Activated naive CD4-positive, alpha-beta T cell treated with anti-CD3 and anti-CD28 coated beads for 36 hours (primary cell): Measurements from ENCODE around the gene FER1L5. TPM values are rescaled to one million over a fixed set of nuclear protein-coding genes. Genes with fewer than 3 reads are reported as not detected.

Experiments
- CTCF ChIA-PET: fragments of 350-600 bp; sonication (Branson Sonifier 250); formaldehyde crosslinking; loops from one replicate; lab custom pipeline; 2021; ENCODE audit warnings: antibody characterized with exemption; lab: Charles Lee
- DNase-seq: peaks from one replicate; pipeline ENCODE4 v3.0.0-alpha.2; 2020
- H3K27ac Mint-ChIP-seq: one replicate; pipeline ENCODE4 v1.8.0; 2021; ENCODE audit warnings: mild to moderate bottlenecking, mixed read lengths
- H3K27me3 Mint-ChIP-seq: one replicate; pipeline ENCODE4 v1.8.0; 2021; ENCODE audit warnings: low read depth, mixed read lengths
- H3K36me3 Mint-ChIP-seq: one replicate; pipeline ENCODE4 v1.8.0; 2021; ENCODE audit warnings: low read depth, mixed read lengths
- H3K4me1 Mint-ChIP-seq: one replicate; pipeline ENCODE4 v1.8.0; 2021; ENCODE audit warnings: low read depth, mixed read lengths
- H3K4me3 Mint-ChIP-seq: one replicate; pipeline ENCODE4 v1.8.0; 2021; ENCODE audit warnings: mild to moderate bottlenecking, moderate library complexity, mixed read lengths
- H3K9me3 Mint-ChIP-seq: one replicate; pipeline ENCODE4 v1.8.0; 2021; ENCODE audit warnings: mixed read lengths
- intact Hi-C: fragments of 100-400 bp; cut with micrococcal nuclease; formaldehyde crosslinking; loops from one replicate; pipeline ENCODE4 v1.15.1; 2023
- total RNA-seq, 2 experiments: library from RNA; stranded (reverse); gene quantifications; one replicate each; pipeline ENCODE4 v1.2.3, GENCODE V29; 2021

FER1L5 gene
- total RNA-seq, 2 experiments from 2014 or later: not detected

DNA sequence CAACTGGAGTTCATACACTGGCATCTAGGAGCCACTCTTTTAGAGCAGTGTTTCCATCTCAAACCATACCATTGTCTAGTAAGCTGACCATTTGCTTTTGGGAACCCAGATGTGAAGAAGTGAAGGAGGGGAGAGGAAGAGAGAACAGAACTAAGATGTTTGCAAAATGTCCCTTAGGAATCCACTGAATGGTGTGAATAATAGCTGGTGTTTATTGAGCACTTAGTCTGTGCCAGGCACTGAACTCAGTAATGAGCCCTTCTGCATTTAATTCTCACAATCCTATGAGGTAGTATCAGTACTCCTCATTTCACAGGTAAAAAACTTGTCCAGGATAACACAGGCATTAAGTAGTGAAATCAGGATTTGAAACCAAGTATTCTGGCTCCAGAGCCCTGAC, 73.8 kb downstream of the FER1L5 start:
- H3K4me3 Mint-ChIP-seq: no peak overlapping the region
- no peak for DNase-seq
- H3K4me1 Mint-ChIP-seq: no peaks in the 10 kb centered on the region
- CTCF ChIA-PET: no interaction called here
- H3K9me3 Mint-ChIP-seq: no peaks in the 10 kb centered on the region
- no peak overlapping the region for H3K27ac Mint-ChIP-seq
- no peaks in the 10 kb centered on the region for H3K27me3 Mint-ChIP-seq
- H3K36me3 Mint-ChIP-seq: peaks cover 1% of the 10 kb centered on the region
- intact Hi-C loops: no loop called here

- Mint-ChIP-seq H3K4me1 (no peaks in the 10 kb centered on the region), H3K9me3 (no peaks in the 10 kb centered on the region), H3K27ac (no peak overlapping the region), H3K4me3 (no peak overlapping the region), H3K36me3 (peaks cover 20% of the 10 kb centered on the region), H3K27me3 (no peaks in the 10 kb centered on the region)
- CTCF ChIA-PET: no interaction called here
- intact Hi-C loops: no loop called here
- no peak for DNase-seq
Observed at GRCh38 chr2:96726131-96726530, 83.6 kb downstream of the FER1L5 start.

DNA sequence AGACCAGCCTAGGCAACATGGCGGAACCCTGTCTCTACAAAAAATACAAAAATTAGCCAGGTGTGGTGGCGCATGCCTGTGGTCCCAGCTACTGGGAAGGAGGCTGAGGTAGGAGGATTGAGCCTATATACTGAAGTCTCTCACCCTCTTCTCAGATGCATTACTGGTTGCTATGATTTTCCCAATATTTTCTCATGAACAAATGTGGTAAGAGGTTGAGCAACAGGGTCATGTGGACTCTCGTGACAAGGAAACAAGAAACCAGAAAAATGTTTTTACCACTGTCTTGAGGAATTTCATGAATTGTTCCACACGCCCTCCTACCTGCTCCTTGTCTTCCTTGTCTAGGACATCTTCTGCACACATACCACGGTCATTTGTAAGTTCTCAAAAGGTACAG, 84.9 kb downstream of the FER1L5 start:
- H3K4me1 Mint-ChIP-seq: no peaks in the 10 kb centered on the region
- no peaks in the 10 kb centered on the region for H3K27me3 Mint-ChIP-seq
- H3K4me3 Mint-ChIP-seq: no peak overlapping the region
- no peaks in the 10 kb centered on the region for H3K9me3 Mint-ChIP-seq
- CTCF ChIA-PET: no interaction called here
- intact Hi-C loops: no loop called here
- H3K36me3 Mint-ChIP-seq: peaks cover 20% of the 10 kb centered on the region
- no peak overlapping the region for H3K27ac Mint-ChIP-seq
- DNase-seq: no peak

DNA sequence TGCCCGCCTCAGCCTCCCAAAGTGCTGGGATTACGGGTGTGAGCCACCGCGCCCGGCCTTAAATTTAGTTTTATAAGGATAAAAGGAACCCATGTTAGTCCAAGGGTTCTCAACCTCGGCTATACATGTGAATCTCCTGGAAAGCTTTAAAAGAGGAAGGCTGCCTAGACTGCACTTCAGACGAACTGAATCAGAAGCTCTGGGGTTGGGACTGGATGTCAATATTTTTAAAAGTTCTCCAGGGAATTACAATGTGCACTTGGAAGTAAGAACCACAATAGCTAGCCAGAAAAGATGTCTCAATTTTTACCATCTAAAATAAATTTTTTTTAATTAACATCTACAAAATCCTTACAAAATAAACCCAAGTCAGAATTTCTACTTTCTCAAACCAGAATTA, 87.2 kb downstream of the FER1L5 start:
- intact Hi-C loops: no loop called here
- Mint-ChIP-seq H3K4me1 (no peaks in the 10 kb centered on the region), H3K9me3 (no peaks in the 10 kb centered on the region), H3K4me3 (no peak overlapping the region), H3K27me3 (no peaks in the 10 kb centered on the region), H3K27ac (no peak overlapping the region), H3K36me3 (peaks cover 24% of the 10 kb centered on the region)
- no peak for DNase-seq
- CTCF ChIA-PET: no interaction called here

DNA sequence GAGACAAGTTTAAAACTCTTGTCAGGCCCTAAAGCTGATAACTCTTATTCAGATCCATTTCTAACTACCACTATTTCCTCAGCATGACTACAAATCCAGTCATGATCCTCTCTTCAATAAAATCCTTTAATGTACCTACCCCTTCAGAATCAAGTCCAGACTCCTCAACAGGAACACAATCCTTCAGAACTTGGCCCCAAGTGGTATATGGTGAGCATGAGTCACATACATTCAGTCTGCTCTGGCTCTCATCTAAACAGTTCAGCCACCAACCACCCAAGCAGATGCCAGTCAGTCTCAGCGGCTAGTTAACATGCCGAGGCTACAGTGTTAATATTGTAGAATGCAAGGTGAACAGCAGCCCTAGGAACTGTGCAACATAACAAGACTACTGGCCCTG, 87.6 kb downstream of the FER1L5 start:
- Mint-ChIP-seq H3K36me3 (peaks cover 24% of the 10 kb centered on the region), H3K4me3 (no peak overlapping the region), H3K9me3 (no peaks in the 10 kb centered on the region), H3K4me1 (peaks cover 3% of the 10 kb centered on the region), H3K27me3 (no peaks in the 10 kb centered on the region), H3K27ac (no peak overlapping the region)
- CTCF ChIA-PET: no interaction called here
- DNase-seq: no peak
- intact Hi-C loops: no loop called here

GRCh38 chr2:96733931-96734330, 91.4 kb downstream of the FER1L5 start:
- no peak for DNase-seq
- Mint-ChIP-seq H3K9me3 (no peaks in the 10 kb centered on the region), H3K27ac (no peak overlapping the region), H3K4me3 (no peak overlapping the region), H3K27me3 (no peaks in the 10 kb centered on the region), H3K36me3 (peaks cover 13% of the 10 kb centered on the region), H3K4me1 (peaks cover 15% of the 10 kb centered on the region)
- CTCF ChIA-PET: interaction anchor here (1.0 kb wide), 1 partner anchor 27 kb away, joined by 3 read pairs; no protein-coding TSS in a partner anchor
- intact Hi-C loops: no loop called here

- intact Hi-C loops: no loop called here
- CTCF ChIA-PET: interaction anchor here (0.9 kb wide), 1 partner anchor 26 kb away, joined by 3 read pairs; no protein-coding TSS in a partner anchor
- H3K4me3 Mint-ChIP-seq: no peak overlapping the region
- DNase-seq: no peak
- H3K9me3 Mint-ChIP-seq: no peaks in the 10 kb centered on the region
- H3K27me3 Mint-ChIP-seq: no peaks in the 10 kb centered on the region
- peaks cover 26% of the 10 kb centered on the region for H3K4me1 Mint-ChIP-seq
- peaks cover 13% of the 10 kb centered on the region for H3K36me3 Mint-ChIP-seq
- H3K27ac Mint-ChIP-seq: no peak overlapping the region
Observed at GRCh38 chr2:96734880-96735583, 92.5 kb downstream of the FER1L5 start.

- H3K36me3 Mint-ChIP-seq: peaks cover 8% of the 10 kb centered on the region
- no peak overlapping the region for H3K27ac Mint-ChIP-seq
- H3K9me3 Mint-ChIP-seq: no peaks in the 10 kb centered on the region
- no peak for DNase-seq
- H3K4me1 Mint-ChIP-seq: peaks cover 33% of the 10 kb centered on the region
- intact Hi-C loops: no loop called here
- CTCF ChIA-PET: no interaction called here
- no peak overlapping the region for H3K4me3 Mint-ChIP-seq
- H3K27me3 Mint-ChIP-seq: no peaks in the 10 kb centered on the region
Observed at GRCh38 chr2:96737251-96737650, 94.7 kb downstream of the FER1L5 start.

DNA sequence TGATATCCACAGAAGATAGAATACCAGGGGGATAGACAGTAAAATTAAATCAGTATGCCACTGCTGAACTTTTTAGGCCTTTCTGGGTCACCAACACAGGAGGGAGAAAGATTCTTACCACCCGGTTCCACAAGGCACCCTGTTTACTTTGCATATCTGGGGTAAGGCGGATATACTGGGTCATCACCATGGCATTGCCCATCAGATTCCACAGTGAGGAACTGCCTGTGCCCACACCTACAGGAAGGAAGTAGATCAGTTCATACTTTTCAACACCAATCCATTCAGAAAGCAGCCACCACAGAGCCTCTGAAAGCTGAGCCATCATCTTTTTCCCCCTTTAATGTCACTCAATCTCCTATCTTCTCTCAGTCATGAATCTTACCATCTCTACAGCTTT, 95.3 kb downstream of the FER1L5 start:
- no peak for DNase-seq
- Mint-ChIP-seq H3K4me1 (peaks cover 33% of the 10 kb centered on the region), H3K27me3 (no peaks in the 10 kb centered on the region), H3K9me3 (no peaks in the 10 kb centered on the region), H3K36me3 (peaks cover 8% of the 10 kb centered on the region), H3K4me3 (no peak overlapping the region), H3K27ac (no peak overlapping the region)
- intact Hi-C loops: no loop called here
- CTCF ChIA-PET: interaction anchor here (0.8 kb wide), 1 partner anchor 63 kb away, joined by 3 read pairs; no protein-coding TSS in a partner anchor

DNA sequence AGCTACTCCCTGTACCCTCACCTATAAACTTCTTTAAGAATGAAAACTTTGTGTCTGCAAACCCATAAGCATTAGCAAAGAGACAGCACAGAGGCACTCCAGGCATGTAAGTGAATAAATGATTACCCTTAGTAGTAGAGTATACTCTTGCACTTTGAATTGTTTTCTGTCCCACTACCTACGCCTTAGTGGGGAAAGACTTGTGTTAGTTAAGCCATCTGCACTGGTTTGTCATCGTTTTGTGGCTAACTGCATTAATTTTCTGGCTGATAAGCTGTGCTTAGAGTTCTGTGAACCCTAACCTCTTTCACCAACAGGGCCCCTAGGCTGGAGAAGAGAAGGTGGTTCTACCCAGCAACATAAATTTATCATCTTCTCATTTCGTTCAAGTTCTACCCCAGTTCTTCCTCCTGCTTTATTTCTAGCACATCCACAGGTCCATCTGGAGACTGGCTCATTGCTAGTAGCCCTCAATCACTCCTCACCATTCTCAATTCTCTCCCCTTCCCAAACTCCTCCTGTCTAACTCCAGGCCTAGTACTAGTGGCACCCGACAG, 96.6 kb downstream of the FER1L5 start:
- CTCF ChIA-PET: interaction anchor here (0.6 to 1.7 kb wide), 3 partner anchors 20 to 176 kb away, joined by 3 to 7 read pairs (median 4); no protein-coding TSS in a partner anchor
- DNase-seq: no peak
- Mint-ChIP-seq H3K27ac (no peak overlapping the region), H3K27me3 (no peaks in the 10 kb centered on the region), H3K4me1 (peaks cover 33% of the 10 kb centered on the region), H3K4me3 (peak overlapping the region; percentile 97), H3K9me3 (no peaks in the 10 kb centered on the region), H3K36me3 (no peaks in the 10 kb centered on the region)
- intact Hi-C loops: no loop called here

GRCh38 chr2:96739633-96740428, 97.3 kb downstream of the FER1L5 start, which contains the start of gene LMAN2L:
LMAN2L (minus strand) TSS chr2:96740064; CDS start chr2:96740040, 24 bp downstream.
- Mint-ChIP-seq H3K36me3 (no peaks in the 10 kb centered on the region), H3K4me3 (peak within 1 kb of the TSS; percentile 97), H3K9me3 (no peaks in the 10 kb centered on the region), H3K27ac (peak within 1 kb of the TSS; percentile 77), H3K27me3 (no peaks in the 10 kb centered on the region), H3K4me1 (peaks cover 33% of the 10 kb centered on the region)
- intact Hi-C loops: loop anchor here (1.0 kb wide), 4 partner anchors 20 to 102 kb away; partner anchors contain the start of genes CNNM3, CNNM4 and KANSL3
- CTCF ChIA-PET: interaction anchor here (0.6 to 1.7 kb wide), 3 partner anchors 19 to 176 kb away, joined by 3 to 7 read pairs (median 4); no protein-coding TSS in a partner anchor
- DNase-seq: peak; percentile 99

GRCh38 chr2:96747061-96747617, 104.6 kb downstream of the FER1L5 start:
- H3K4me3 Mint-ChIP-seq: no peak overlapping the region
- H3K9me3 Mint-ChIP-seq: no peaks in the 10 kb centered on the region
- no peaks in the 10 kb centered on the region for H3K4me1 Mint-ChIP-seq
- intact Hi-C loops: no loop called here
- CTCF ChIA-PET: interaction anchor here (0.6 kb wide), 1 partner anchor 31 kb away, joined by 4 read pairs; no protein-coding TSS in a partner anchor
- no peaks in the 10 kb centered on the region for H3K36me3 Mint-ChIP-seq
- no peaks in the 10 kb centered on the region for H3K27me3 Mint-ChIP-seq
- no peak for DNase-seq
- H3K27ac Mint-ChIP-seq: no peak overlapping the region
